Fibroblast of skin of right biceps (primary cell): ENCODE data around the gene AFG1L.
A peak's percentile ranks its signal among the peaks of the same experiment; 100 is the strongest.

Experiments used
- DNase-seq: peaks from one replicate; pipeline ENCODE4 v3.0.0-alpha.2; 2013

AFG1L gene

DNA sequence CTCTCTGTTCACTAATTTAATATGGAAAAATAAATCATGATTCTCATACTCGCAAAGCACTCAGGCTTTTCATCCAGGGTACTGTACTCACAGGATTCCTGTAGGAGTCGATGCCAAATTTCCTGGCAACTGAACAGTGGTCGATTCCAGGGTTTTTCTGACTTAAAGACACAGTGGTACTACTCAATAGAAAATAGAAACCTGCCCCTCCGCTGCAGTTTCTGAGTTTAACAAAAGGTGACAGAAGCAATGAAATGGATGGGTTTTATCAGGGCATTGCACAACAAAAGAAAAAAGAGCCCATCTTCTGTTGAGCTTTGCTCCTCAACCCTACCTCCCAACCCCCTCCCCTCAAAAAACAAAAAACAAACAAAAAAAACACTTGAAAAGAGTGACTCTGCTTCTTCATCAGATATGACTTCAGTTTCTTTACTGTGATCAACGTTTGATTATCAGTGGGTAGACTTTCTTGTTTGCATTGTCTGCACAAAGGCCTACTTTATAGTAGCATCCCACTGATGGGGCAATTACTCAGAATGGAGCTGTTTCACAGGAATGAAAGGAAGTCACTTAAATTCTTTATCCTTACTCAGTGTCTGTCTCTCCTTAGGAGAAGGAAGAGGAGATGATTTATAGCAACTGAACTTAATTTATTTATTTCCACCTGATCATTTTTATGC, 169.7 kb downstream of the AFG1L start:
- peak; percentile 26 for DNase-seq

DNA sequence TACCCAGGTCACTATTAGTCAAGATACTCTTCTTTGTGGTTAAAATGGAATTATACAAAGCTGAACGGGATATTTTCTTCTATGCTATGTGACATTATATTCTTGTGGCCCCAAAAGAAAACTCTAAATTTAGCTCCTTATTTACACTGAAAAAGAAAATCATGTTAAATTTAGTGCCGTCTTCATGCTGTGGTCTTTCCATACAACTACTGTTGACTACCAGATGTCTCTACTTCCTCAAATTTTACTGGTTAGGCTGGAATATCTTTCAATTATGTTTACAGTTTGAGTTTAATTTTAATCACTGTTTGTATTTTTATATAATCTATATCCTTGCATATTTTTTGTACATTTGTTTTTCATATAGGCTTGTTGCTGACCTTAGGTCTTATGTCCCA, 170.2 kb downstream of the AFG1L start:
- DNase-seq = no peak

DNA sequence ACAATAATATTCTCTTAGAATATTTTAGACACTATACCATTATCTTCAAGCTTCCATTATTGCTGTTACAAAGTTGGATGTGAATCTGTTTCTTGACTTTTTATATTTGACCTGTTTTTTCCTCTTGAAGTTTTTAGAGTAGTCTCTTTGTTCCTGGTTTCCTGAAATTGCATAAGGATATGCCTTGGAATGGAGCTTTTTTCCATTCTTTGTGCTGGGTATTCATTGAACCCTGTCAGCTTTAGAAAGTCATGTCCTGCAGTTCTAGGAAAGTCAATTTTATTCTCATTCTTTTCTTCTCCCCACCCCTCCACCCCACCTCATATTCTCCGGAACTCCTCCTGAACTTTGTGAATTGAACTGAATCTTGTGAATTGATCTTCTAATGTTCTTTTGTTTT, 173.5 kb downstream of the AFG1L start:
- no peak for DNase-seq

DNA sequence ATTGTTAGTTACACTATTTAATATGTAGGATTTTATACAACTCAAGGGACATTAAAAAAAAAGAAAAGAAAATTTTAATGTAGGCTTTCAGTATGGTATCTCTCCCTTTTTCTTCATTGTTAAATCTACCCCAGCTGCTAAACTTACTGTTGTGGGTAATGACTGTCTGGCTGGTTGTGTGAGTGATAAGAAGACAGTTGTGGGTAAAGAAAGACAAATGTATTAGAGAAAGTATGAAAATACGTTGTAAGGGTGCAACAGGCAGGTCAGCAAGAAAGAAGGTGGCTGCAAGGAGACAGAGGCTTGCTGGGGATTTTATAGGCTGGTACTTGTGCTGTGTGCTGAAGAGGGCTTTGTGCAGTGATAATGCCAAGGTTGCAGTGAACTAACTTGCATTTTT, 174.5 kb downstream of the AFG1L start:
- no peak for DNase-seq

DNA sequence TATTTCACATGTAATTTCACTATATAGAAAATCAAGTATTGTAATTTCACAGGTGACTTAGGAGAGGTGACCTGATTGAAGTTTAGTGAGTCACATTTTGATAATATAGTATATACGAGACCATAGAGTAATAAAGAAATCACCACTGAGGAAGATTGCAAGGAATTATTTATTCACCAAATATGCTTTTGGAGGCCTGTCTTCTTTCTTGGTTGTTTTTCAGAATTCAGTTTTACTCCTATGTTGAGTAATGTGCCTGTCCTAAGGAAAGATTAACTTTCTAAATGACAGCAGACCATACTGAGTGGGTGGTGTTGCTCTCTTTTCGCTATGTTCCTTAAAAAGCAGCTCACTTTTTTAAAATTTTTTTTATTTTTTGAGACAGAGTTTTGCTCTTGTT, 178.3 kb downstream of the AFG1L start:
- DNase-seq = no peak

DNA sequence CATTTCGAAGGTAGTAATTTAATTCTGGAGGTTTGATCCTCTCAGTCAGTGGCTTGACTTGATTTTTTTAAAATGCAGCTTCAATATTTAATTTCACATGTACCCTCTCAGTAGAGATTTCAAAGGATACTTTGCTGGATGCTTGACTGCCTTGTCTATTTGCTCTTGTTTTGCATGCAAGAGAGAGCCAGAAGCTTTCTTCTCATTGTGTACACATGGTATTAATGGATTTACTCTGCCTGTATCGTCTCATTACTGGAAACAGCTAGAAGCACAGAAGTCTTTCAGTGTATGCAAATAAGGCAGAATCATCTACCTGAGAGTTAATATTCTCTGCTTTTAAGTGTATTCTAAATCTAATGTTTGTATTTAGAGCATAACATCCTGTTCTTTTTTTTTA, 181.5 kb downstream of the AFG1L start:
- DNase-seq = no peak

DNA sequence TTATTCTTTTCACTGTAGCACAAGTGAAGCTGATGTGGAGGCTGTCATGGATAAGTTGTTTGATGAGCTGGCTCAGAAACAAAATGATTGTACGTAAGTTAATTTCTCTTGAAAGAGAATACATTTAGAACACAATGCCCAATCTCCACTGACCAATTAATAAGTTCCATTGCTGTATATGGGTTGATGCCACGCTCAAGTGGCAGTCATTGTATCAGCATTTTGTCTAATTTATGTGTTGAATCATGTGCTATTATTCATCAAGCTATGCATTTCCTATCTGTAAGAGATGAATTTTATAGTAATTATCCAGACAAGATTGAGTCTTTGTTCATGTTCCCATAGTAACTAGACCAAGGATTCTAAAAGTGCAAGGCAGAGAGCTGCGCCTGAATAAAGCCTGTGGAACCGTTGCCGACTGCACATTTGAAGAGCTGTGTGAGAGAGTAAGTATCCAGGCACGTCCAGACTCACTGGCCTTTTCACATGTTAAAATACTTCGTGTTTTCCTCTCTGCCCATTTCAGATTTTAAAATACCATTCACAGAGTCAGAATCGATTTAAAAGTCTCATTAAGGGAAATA, 182.1 kb downstream of the AFG1L start:
- DNase-seq = no peak

DNA sequence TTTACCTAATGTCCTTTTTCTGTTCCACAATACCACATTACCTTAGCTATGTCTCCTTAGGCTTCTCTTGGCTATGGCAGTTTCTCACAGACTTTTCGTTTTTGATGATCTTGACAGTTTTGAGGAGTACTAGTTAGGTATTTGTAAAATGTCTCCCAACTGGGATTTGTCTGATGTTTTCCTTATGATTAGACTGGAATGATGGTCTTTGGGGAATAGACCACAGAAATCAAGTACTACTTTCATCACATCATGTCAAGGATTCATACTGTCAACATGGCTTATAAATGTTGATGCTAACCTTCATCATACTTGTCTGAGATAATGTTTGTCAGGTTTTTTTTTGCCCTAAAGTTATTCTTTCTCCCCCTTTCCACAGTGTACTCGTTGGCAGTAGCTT, 187.7 kb downstream of the AFG1L start:
- no peak for DNase-seq

DNA sequence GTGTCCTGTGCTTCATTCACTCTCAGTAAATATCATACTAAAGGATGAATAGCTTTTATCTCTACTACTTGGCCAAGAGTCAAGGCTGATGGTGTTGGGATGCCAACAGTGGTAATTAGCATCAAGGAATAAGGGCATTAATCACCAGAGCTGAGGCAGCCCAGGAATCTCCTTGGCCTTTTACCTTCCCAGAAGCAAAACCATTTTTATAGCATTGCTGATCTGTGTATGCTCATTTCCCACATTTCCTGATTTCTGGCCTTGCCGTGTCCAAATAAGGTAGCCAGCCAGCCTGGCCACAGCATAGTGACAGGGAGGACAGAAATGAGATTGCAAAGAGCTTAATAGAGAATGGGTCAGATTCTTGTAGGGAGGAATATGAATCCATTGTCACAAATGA, 189.2 kb downstream of the AFG1L start:
- DNase-seq = no peak

DNA sequence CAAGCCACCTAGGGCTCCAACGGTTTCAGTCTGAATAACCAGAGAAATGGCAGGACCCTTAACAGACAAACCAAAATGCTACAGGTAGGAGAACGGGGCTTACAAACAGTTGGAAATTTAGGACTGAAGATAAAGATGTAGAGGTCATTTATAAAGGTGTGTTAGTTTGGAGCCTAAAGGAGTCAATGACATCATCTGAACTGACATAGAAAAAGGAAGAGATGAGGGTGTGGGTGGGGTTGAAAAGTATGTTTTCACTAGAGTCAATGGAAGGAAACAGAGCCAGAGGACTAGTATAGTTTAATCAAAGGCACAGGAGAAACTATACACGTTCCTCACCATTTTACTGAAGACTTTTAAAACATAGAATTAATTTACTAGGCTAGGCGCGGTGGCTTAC, 194.8 kb downstream of the AFG1L start:
- DNase-seq = no peak

DNA sequence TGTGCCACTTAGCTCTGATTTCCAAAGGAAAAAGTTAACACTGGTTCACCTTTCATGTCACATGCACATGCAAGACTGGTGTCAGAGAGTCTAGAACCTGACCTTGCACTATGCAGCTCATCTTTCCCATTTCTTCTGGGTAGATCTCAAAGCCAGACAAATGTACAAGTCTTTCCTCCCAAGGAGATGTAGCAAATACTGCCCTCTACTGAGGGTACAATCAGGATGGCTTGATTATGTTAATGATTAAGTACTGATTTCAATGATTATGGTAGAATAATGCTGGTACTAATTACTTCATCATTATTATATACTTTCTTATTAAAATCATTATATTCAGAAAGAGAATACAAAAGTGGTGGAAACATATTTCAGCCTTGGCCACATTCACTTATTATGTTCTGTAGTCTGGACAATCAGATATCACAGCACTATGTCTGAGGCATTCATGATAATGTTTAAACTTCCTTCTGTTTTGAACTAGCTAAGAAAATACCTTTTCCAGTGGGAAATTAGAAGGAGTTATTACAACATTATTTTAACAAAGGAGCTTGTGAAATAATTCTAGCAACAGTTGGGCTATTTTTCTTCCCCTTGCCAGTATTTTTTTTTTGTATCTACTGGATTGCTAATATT, 197.4 kb downstream of the AFG1L start:
- DNase-seq = peak; percentile 44

DNA sequence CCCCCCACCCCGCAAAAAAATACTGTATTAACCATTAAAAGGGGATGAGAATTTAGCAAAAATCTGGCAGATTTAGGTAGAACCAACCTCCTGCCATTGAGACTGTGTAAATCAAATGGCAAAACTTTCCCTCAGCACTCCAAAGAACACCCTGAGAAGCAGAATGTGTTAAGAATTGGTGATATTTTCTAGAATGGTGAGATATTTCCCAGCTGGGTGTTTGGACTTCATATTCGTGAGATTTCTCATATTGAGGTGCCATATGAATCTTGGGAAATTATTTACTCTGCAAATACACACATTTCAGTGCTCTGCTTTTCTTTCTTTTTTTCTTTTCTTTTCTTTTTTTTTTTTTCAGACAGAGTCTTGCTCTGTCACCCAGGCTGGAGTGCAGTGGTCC, 199.6 kb downstream of the AFG1L start:
- DNase-seq = no peak

DNA sequence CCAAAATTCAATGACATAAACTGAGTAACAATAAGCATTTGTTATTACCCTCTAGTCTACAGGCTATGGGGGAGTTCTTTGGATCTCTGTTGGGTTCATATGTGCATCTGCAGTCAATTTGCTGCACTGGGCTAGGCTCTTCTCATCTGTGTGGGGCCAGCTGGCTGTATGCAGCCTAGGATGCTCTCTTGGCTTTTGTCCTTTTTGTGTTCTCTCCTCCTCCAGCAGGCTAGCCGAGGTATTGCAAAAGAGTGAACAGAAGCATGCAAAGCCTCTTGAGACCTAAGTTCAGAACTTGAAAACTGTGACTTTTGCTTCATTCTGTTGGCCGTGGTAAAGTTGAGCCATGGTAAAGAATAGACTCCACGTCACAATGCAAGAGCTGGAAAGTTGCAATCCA, 203.0 kb downstream of the AFG1L start:
- DNase-seq = peak; percentile 24

DNA sequence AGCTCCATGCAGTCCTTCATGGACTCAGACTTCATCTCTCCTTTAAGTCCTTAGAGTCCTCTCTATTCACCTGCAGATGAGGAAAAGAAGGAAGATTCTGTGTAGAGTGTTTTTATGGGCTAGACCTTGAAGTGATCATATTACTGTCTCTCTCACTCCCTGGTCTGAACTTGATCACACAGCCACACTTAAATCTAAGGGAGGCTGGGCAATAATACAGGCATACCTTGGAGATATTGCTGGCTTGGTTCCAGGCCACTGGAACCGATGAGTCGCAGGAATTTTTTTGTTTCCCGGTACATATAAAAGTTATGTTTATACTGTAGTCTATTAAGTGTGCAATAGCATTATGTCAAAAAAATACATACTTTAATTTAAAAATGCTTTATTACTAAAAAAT, 206.7 kb downstream of the AFG1L start:
- peak; percentile 73 for DNase-seq

DNA sequence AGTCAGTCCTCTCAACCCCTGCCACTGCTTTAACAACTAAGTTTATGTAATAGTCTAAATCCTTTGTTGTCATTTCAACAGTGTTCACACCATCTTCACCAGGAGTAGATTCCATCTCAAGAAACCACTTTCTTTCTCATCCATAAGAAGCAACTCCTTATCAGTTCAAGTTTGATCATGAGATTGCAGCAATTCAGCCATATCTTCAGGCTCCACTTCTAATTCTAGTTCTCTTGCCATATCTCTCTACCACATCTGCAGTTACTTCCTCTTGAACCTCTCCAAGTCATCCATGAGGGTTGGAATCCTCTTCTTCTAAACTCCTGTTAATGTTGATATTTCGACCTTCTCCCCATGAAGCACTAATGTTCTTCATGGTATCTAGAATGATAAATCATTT, 208.0 kb downstream of the AFG1L start:
- no peak for DNase-seq

DNA sequence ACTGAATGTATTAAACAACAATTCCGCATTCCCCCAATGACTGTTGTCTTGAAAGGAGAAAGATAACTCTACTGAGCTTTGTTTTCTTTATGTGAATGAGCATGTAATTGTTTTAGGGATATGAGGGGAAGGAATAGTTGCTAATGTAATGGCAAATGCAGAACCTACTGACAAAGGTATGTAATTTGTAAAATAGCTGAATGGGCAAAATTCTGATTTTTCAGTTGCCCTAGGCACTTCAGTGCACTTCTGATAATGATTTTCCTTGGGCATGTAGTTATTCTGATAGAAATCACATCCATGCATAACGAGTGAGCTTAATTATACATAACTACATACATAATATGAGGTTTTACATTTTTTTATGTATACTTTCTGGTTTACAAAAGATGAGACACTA, 212.5 kb downstream of the AFG1L start:
- no peak for DNase-seq

DNA sequence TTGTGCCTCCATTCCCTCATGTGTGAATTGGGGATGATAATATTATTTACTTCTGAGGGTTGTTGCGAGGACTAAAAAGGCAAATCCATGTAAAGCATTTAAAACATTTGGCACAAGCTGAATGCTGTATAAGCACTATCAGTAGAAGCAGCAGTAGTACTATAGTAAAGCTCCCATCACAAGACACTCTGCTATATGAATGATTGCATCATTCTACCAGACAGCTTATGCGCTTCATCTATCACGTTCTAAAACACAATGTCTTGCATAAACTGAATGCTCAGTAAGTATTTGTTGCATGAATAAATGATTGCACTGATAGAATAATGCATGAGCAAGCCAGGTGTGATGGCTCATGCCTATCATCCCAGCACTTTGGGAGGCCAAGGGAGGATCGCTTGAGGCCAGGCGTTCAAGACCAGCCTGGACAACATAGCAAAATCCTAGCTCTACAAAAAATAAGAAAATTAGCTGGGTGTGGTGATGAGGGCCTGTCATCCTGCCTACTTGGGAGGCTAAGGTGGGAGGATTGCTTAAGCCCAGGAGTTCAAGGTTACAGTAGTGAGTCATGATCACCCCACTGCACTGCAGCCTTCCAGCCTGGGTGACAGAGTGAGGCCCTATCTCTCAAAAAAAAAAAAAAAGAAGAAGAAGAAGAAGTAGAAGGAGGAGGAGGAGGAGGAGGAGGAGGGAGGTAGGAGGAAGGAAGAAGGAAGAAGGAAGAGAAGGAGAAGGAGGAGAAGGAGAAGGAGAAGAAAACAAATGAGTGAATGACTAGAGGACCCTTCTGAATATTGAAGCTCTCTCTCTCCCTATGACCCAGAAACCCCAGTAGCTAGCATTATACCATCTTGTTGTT, 215.8 kb downstream of the AFG1L start:
- DNase-seq = no peak

DNA sequence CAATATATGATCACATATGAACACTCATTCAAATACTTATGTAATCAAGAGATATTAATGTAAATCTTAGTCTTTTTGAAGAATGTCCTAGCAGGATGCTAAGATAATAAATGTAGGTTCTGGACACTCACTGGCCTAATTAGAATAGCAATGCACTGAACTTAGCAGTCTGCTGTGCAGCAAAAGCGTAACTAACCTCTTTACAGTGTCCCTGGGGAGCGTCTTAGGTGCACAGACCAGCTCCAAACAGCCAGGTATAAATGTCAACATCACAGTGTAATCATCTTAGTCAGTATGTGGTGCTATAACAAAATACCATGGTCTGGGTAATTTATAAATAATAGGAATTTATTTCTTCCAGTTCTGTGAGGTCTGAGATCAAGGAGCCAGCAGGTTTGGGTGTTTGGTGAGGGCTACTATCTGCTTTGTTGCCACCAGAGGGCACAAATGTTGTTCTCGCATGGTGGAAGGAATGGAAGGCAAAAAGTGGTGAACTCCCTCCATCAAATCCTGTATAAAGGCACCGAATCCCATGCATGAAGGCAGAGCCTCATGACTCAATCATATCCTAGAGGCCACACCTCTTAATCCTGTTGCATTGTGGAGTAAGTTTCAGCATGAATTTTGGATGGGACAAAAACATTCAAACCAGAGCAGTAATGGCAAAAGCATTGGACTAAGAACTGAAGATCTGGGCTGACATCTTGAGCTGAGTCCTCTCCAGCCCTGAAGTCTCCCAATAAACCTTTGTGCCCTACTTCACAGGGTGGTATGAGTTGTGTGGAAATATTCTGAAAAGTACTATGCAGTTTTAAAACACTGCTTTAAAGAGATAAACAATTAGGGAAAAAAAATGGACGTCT, 224.1 kb downstream of the AFG1L start:
- DNase-seq = peak; percentile 20

DNA sequence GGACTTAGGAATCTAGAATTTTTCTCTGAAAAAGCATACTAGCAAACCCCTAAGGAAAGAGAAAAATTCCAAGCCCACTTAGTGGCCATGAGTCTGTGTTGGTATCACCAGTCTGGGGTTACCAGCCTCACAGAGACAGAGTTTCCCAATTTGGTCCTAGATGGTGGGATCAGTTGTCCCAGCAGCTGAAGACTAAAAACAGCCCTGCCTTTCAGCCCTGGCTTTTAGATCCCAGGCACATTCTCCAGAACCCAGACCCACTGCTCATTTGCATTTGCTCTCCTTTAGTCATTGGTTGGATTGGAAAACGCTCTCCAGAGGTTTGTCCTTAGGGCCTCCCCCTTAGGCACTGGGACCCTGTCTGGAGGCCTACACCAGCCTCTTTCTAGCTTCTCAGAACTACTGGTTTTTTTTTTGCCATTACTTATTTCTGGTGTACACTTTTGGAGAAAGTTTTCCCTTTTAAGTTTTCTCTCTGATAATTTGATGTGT, 226.8 kb downstream of the AFG1L start:
- no peak for DNase-seq

DNA sequence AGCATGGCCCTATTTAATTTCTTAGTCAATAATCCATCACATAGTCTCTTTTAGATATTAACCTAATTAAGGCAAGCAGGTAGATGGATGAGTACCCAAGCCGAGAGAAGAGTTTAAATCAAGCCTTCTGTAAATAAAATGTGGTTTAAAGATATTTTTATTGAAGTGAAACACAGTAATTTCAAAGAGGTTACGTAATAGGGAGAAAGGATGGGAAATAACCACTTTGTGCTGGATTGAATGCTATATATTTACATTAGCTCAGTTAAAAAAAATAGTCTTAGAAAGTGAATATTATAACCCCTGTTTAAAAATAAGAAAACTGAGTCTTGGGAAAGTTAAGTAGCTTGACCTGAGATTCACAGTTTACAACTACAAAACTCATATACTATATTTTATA, 228.8 kb downstream of the AFG1L start:
- DNase-seq = no peak

DNA sequence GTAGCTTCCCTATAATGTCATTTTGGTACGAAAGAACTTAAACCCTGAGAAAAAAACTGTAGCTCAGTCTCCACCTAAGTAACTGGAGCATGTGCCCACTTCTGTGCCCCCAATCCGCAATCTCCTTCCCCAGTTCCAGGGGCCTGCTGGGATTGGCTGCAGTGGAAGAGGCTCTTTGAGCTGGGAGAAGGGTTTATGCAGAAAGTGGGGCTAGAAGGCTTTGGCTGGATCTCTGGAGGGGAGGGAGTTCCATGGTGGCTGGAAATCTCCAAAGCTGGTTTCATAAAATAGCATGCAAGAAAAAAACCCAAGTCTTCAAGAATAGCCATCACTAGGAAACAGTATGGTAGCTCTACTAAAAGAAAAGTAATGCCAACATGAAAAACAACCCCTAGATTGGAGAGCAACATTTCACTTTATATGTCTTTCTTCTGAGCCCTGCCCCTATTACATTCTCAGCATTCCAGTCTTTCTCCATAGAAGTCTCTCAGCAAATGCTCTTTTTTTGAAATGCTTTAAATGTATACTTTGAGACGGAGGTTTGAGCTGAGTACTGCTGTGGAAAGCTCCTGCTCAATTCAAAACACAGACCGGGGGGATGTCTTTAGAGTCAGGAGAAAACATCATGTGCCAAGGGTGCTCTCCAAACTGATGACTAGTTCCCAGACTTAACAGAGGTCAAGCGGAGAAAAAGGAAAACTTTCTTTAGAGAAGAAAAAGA, 229.8 kb downstream of the AFG1L start:
- DNase-seq = peak; percentile 21

DNA sequence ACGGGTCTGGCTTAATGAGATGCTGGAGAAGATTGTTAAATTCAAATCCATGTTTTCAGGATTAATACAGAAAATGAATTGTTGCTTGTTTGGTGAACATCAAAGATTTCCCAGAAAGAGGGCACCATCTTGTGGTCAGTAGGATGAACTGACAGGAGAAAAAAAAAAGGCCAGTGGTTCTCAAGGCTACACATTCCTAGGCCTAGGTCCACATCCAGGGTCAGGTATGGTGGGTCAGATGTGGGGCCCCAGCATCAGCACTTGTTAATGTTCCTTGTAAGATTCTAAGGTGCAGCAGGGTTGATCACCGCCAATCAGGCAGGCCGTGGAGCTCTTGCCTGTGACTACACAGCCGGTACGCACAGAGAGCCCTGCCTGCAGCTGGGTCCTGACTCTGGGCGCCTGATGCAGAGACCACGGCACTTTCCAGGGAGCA, 231.9 kb downstream of the AFG1L start:
- peak; percentile 29 for DNase-seq
